Upper lobe of left lung (tissue), 4 donors: ENCODE data around the gene KIAA0232.

ENCODE experiments used
- CTCF ChIP-seq, 6 experiments: fragments of 450-650 bp in 4 of 6; fragments of 200-600 bp in 2 of 6; sonication (generic) in 2 of 6; IDR thresholded peaks; one replicate each; pipeline ENCODE4 v1.5.1; 2016 to 2019; ENCODE audit warnings: antibody characterized with exemption in 6 of 6
- EP300 ChIP-seq, 4 donors: sonication (generic); formaldehyde crosslinking; IDR thresholded peaks; one replicate each; pipeline ENCODE4 v1.5.1; 2017; ENCODE audit warnings: antibody characterized with exemption in 4 of 4, control low read depth in 2 of 4
- POLR2AphosphoS5 ChIP-seq, 2 donors: sonication (generic); formaldehyde crosslinking; IDR thresholded peaks; one replicate each; pipeline ENCODE4 v1.5.1; 2017; ENCODE audit warnings: antibody characterized with exemption in 2 of 2

GRCh38 chr4:6765703-6766102, 16.8 kb upstream of the KIAA0232 start:
- TF ChIP-seq CTCF (IDR thresholded peaks at IDR 0.05) = no peak
- no peak for TF ChIP-seq POLR2AphosphoS5 (IDR thresholded peaks at IDR 0.05)
- no peak for TF ChIP-seq EP300 (IDR thresholded peaks at IDR 0.05)
